Upper lobe of left lung (tissue), 6 donors: ENCODE data around the gene AMPD3. TPM values are rescaled to one million over a fixed set of nuclear protein-coding genes. Genes with fewer than 3 reads are reported as not detected.

Experiments
- ATAC-seq, 2 donors: fragments of 200-7000 bp; cut with Tn5 transposase; one replicate each; pipeline ENCODE4 v1.9.1; 2022; ENCODE audit warnings: mild to moderate bottlenecking in 2 of 2, moderate library complexity in 2 of 2; ENCODE audit not compliant: low FRiP score in 2 of 2
- DNase-seq, 2 donors: peaks; one replicate each; pipeline ENCODE4 v3.0.0-alpha.2; 2019 to 2020
- H3K27ac ChIP-seq, 4 donors: fragments of 200-600 bp; sonication (generic); one replicate each; pipeline ENCODE4 v1.5.1; 2016 to 2019
- H3K27me3 ChIP-seq, 4 donors: fragments of 200-600 bp; sonication (generic); one replicate each; pipeline ENCODE4 v1.5.1; 2017 to 2019
- H3K36me3 ChIP-seq, 4 donors: fragments of 200-600 bp; sonication (generic); one replicate each; pipeline ENCODE4 v1.5.1; 2016 to 2019
- H3K4me1 ChIP-seq, 4 donors: fragments of 200-600 bp; sonication (generic); one replicate each; pipeline ENCODE4 v1.5.1; 2018 to 2019
- H3K4me3 ChIP-seq, 4 donors: fragments of 200-600 bp; sonication (generic); one replicate each; pipeline ENCODE4 v1.5.1; 2017 to 2019; ENCODE audit warnings: mild to moderate bottlenecking in 2 of 4, moderate library complexity in 1 of 4
- H3K9me3 ChIP-seq, 4 donors: fragments of 200-600 bp; sonication (generic); one replicate each; pipeline ENCODE4 v1.5.1; 2018 to 2019
- CTCF ChIP-seq, 6 experiments: fragments of 450-650 bp in 4 of 6; fragments of 200-600 bp in 2 of 6; sonication (generic) in 2 of 6; IDR thresholded peaks; one replicate each; pipeline ENCODE4 v1.5.1; 2016 to 2019; ENCODE audit warnings: antibody characterized with exemption in 6 of 6
- EP300 ChIP-seq, 4 donors: sonication (generic); formaldehyde crosslinking; IDR thresholded peaks; one replicate each; pipeline ENCODE4 v1.5.1; 2017; ENCODE audit warnings: antibody characterized with exemption in 4 of 4, control low read depth in 2 of 4
- POLR2A ChIP-seq, 4 donors: fragments of 450-650 bp; IDR thresholded peaks; one replicate each; pipeline ENCODE4 v1.5.1; 2016 to 2017; ENCODE audit warnings: antibody characterized with exemption in 4 of 4, mild to moderate bottlenecking in 2 of 4
- POLR2AphosphoS5 ChIP-seq, 2 donors: sonication (generic); formaldehyde crosslinking; IDR thresholded peaks; one replicate each; pipeline ENCODE4 v1.5.1; 2017; ENCODE audit warnings: antibody characterized with exemption in 2 of 2
- WGBS, 2 donors: methylation state at CpG; one replicate each; pipeline ENCODE4 v1.1.5; 2017 to 2018; 5-methylcytosine and 5-hydroxymethylcytosine counted together
- total RNA-seq, 6 donors: library from RNA; depleted of rRNA in 4 of 6; stranded (reverse); fragments of >200 nt in 4 of 6; gene quantifications; one replicate each; pipeline versions ENCODE4 v1.1.0 to v1.2.1, GENCODE V29; 2016 to 2021
- donor health status: DM: no; HTN: no; CAD: no; lungs with moderate emphysema.
- donor health status: DM: no; HTN: yes; CAD: no; lungs with severe emphysema.

Gene AMPD3
- total RNA-seq, 6 donors from 2014 or later, result 5.4 to 49.2 (median 9.3) TPM

- Histone ChIP-seq H3K9me3 (no peaks in the 10 kb centered on the region), H3K4me3 (no peak overlapping the region), H3K36me3 (peaks cover 0 to 49% (median 9%) of the 10 kb centered on the region in 4 donors), H3K27me3 (no peaks in the 10 kb centered on the region), H3K27ac (no peak overlapping the region), H3K4me1 (peaks cover 0 to 9% (median 6%) of the 10 kb centered on the region in 4 donors)
- TF ChIP-seq POLR2A (IDR thresholded peaks at IDR 0.05), result no peak
- TF ChIP-seq CTCF (IDR thresholded peaks at IDR 0.05), result no peak
- TF ChIP-seq EP300 (IDR thresholded peaks at IDR 0.05), result no peak
- ATAC-seq, result no peak
- DNase-seq, result no peak
Measured at GRCh38 chr11:10533323-10533722, 78.3 kb downstream of the AMPD3 start.

- ATAC-seq (no peak), DNase-seq (no peak)
- WGBS, 2 donors, result 27 to 37% methylated on average over 2 of the region's 2 CpGs
- Histone ChIP-seq H3K36me3 (peaks cover 0 to 41% (median 7%) of the 10 kb centered on the region in 4 donors), H3K27me3 (no peaks in the 10 kb centered on the region), H3K9me3 (no peaks in the 10 kb centered on the region), H3K27ac (no peak overlapping the region), H3K4me3 (no peak overlapping the region), H3K4me1 (peaks cover 3 to 14% (median 8%) of the 10 kb centered on the region in 4 donors)
- TF ChIP-seq EP300 (IDR thresholded peaks at IDR 0.05) (no peak), POLR2AphosphoS5 (IDR thresholded peaks at IDR 0.05) (no peak)
Measured at GRCh38 chr11:10534316-10534715, 79.3 kb downstream of the AMPD3 start.

GRCh38 chr11:10537600-10537999 lies 82.5 kb downstream of the AMPD3 start:
- no peaks in the 10 kb centered on the region for H3K9me3 ChIP-seq
- H3K4me3 ChIP-seq, result no peak overlapping the region
- peaks cover 0 to 11% (median 2%) of the 10 kb centered on the region in 4 donors for H3K36me3 ChIP-seq
- peaks cover 7 to 23% (median 17%) of the 10 kb centered on the region in 4 donors for H3K4me1 ChIP-seq
- TF ChIP-seq CTCF (IDR thresholded peaks at IDR 0.05) (no peak), POLR2AphosphoS5 (IDR thresholded peaks at IDR 0.05) (no peak)
- ATAC-seq (no peak), DNase-seq (no peak)
- H3K27ac ChIP-seq, result no peak overlapping the region
- no peaks in the 10 kb centered on the region for H3K27me3 ChIP-seq

GRCh38 chr11:10538924-10539323 lies 83.9 kb downstream of the AMPD3 start:
- Histone ChIP-seq H3K4me1 (peaks cover 7 to 23% (median 17%) of the 10 kb centered on the region in 4 donors), H3K36me3 (no peaks in the 10 kb centered on the region), H3K4me3 (no peak overlapping the region), H3K27ac (no peak overlapping the region), H3K27me3 (no peaks in the 10 kb centered on the region), H3K9me3 (no peaks in the 10 kb centered on the region)
- 69 to 79% methylated on average over 1 of the region's 1 CpG for WGBS, 2 donors
- TF ChIP-seq POLR2AphosphoS5 (IDR thresholded peaks at IDR 0.05), result no peak
- TF ChIP-seq EP300 (IDR thresholded peaks at IDR 0.05), result no peak
- no peak for TF ChIP-seq POLR2A (IDR thresholded peaks at IDR 0.05)
- TF ChIP-seq CTCF (IDR thresholded peaks at IDR 0.05), result no peak
- DNase-seq (no peak), ATAC-seq (no peak)

GRCh38 chr11:10539339-10539738 lies 84.3 kb downstream of the AMPD3 start:
- peaks cover 7 to 23% (median 17%) of the 10 kb centered on the region in 4 donors for H3K4me1 ChIP-seq
- no peaks in the 10 kb centered on the region for H3K36me3 ChIP-seq
- no peak overlapping the region for H3K27ac ChIP-seq
- ATAC-seq (no peak), DNase-seq (no peak)
- H3K9me3 ChIP-seq, result no peaks in the 10 kb centered on the region
- H3K4me3 ChIP-seq, result no peak overlapping the region
- no peaks in the 10 kb centered on the region for H3K27me3 ChIP-seq
- TF ChIP-seq POLR2A (IDR thresholded peaks at IDR 0.05) (no peak), POLR2AphosphoS5 (IDR thresholded peaks at IDR 0.05) (no peak), CTCF (IDR thresholded peaks at IDR 0.05) (no peak), EP300 (IDR thresholded peaks at IDR 0.05) (no peak)
